SK-N-SH treated with all-trans-retinoic acid at 6 μM for 48 hours (cell line): ENCODE results near the gene OR4C45.
"Not testable (repeated sequence)": the region's sequence is repeated elsewhere in the genome, so short reads cannot be mapped to it uniquely, and the experiment has no call there.

Source experiments
- PATZ1 ChIP-seq: fragments of 250-450 bp; sonication (Bioruptor Pico); IDR thresholded peaks from 2 replicates; pipeline ENCODE4 v1.8.0; 2020; ENCODE audit warnings: mild to moderate bottlenecking, moderate library complexity, borderline replicate concordance
- ZFP3 ChIP-seq: fragments of 250-450 bp; sonication (Bioruptor Pico); IDR thresholded peaks from 2 replicates; pipeline ENCODE4 v1.5.0; 2020; ENCODE audit warnings: mild to moderate bottlenecking, moderate library complexity

- TF ChIP-seq PATZ1, ZFP3: not testable (repeated sequence)
Observed at GRCh38 chr11:50036239-50036638, 3.6 kb downstream of the OR4C45 start.
